AG08396 (cell line): ENCODE data around the gene OMP.
"Not testable (repeated sequence)": the region's sequence is repeated elsewhere in the genome, so short reads cannot be mapped to it uniquely, and the experiment has no call there.

Source experiments
- DNase-seq: peaks from one replicate; pipeline ENCODE4 v3.0.0; 2012; ENCODE audit warnings: low spot score, mixed read lengths

OMP gene, protein sequence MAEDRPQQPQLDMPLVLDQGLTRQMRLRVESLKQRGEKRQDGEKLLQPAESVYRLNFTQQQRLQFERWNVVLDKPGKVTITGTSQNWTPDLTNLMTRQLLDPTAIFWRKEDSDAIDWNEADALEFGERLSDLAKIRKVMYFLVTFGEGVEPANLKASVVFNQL

DNA sequence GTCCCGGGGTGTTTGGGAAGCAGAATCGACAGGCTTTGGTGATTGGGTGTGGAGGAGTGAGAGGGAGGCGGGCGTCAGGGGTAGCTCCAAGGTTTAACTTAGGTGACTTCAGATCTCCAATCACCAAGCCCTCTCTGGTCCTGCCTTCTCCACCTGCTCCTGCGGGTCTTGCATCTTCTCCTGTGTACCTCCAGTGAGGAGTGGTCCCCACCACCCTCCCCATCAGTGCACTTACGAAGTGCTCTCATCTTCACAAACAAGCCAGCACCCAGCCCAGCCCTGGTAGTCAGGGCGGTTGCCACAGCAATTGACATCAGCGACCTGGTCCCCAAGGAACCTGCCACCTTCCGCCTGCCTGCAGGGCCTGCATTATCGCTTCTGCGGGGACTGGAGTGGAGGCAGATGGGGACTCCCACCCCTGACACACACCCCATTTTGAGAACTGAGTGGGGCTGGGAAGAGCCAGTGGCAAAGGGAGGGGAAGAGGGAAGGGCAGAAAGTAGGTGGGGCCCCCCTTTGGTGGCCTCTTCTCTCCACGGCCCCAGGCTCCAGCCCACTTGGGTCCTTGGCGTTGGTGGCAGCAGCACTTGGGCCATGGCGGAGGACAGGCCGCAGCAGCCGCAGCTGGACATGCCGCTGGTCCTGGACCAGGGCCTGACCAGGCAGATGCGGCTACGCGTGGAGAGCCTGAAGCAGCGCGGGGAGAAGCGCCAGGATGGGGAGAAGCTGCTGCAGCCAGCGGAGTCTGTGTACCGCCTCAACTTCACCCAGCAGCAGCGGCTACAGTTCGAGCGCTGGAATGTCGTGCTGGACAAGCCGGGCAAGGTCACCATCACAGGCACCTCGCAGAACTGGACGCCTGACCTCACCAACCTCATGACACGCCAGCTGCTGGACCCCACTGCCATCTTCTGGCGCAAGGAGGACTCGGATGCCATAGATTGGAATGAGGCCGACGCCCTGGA, at the start of gene OMP:
Gene OMP, plus strand, starts transcription at position 595 of the 965 bp plus-strand sequence. Its CDS starts 0 bp downstream, at position 595.
- DNase-seq: no peak

DNA sequence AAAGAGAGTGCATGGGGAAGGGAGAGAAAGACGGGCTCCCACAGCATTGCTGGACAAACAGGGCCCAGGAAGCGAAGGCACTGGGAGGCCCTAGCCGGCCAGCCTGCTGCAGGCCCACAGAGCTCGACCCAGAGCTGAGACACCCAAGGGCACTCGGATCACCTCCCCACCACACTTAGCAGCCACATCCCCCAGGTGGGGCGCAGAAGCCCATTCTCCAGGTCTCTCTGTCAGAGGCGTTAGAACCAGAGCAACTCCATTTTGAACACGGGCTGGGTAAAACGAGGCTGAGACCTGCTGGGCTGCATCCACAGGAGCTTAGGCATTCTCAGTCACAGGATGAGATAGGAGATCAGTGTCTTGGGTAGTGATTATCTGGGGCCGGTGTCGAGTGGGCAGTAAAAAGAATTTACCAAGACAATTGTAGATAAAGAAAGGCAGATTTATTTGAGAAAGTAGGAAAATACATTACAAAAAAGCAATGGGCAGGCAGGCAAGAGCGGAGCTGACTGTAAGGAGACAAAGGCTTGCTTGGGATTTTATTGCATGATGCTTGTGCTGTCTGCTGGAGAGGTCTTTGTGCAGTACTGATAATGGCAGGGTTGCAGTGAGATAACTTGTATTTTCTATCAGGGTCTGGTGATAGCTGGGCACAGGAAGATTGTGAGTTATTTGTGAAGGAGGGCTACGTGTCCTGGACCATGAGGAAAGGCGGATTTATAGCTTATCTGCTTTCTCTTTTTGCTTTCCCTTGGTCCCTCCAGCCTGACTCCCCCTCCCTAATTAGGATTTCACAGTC, 49.2 kb upstream of the OMP start:
- no peak for DNase-seq

DNA sequence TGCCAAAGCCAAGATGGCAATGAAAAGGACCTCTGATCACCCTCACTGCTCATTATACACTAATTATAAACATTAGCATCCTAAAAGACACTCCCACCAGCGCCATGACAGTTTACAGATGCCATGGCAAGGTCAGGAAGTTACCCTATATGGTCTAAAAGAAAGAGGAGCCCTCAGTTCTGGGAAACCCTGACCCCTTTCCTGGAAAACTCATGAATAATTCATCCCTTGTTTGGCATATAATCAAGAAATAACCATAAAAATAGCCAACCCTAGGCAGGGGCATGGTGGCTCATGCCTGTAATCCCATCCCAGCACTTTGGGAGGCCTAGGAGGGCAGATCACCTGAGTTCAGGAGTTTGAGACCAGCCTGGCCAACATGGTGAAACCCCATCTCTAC, 48.6 kb upstream of the OMP start:
- DNase-seq: no peak

DNA sequence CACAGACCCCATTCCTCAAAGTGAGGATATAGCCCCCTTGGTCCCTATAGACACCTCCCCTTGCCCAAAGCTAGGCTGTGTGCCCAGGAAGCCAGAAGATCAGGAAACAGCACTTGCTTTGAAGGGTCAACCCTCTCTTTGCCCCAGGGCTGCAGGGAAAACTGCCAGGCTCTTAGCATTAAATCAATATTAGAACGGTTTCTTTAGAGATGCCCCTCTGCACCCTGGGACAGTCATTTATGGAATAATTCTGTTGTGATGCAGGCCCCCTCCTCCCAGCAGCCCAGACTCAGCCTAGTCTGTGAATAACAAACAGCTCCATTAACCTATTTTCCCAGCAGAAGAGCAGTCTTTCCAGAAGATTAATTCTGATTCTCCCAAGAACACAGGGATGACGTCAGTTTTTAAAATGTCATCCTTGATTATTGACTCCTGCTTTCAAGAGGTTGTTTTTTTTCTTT, 47.5 kb upstream of the OMP start:
- no peak for DNase-seq

DNA sequence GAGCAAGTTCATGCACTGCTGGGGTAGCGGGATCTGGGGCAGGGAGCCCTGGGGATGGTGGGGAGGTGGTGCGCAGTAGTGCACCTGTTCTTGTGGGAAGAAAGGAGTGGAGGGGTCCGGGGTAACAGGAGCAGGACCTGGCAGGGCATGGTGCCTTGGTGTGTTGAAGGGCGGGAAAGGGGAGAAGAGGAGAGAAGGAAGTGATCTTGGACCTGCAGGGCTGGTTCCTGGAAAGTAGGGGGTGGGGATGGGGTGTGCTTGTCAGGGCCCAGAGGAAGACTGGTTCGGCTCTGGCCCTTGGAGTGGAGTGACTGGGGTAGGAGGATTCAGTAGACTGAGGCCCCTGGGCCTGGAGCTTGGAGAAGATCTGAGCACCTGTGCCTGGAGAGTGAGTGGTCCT, 46.7 kb upstream of the OMP start:
- DNase-seq: no peak

DNA sequence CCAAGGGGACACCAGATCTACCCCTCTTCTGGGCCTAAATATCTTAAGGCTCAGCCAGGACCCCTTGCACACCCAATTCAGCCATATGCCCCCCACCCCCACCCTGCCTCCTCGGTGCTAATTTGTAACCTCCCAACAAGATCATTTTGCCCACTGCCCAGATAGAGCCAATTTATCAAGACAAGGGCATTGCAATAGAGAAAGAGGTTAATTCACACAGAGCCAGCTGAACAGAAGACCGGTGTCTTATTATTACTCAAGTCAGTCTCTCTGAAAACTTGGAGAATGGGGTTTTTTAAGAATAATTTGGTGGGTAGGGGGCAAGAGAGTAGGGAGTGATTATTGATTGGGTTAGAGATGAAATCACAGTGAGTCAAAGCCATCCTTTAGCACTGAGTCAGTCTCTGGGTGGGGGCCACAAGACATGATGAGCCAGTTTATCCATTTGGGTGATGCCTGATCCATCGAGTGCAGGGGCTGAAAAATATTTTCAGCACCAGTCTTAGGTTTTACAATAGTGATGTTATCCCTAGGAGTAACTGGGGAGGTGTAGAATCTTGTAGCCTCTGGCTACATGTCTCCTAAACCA, 45.7 kb upstream of the OMP start:
- DNase-seq: no peak

DNA sequence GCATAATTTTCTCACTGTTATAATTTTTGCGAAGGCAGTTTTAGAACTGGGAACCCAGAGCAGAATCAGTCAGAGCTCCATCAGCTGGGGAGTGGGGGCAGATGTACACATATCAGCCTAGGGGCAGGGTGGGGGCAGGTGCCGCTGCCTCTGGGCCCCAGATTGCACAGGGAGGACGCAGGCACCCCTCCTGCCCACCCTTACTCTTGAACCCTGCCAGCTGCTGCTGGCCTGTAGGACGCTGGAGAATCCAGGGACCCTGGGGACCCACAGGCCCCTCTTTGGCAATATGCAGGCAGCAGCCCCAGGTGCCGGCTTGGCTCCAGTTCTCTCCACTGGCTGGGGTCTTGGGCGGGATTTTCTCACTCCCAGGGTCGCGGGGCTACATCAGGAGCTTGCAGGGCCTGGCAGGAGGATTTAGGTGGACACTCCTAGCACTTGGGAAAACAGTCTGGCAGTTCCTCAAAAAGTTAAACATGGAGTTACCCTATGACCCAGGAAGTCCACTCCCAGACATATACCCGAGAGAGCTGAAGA, 44.6 kb upstream of the OMP start:
- no peak for DNase-seq

DNA sequence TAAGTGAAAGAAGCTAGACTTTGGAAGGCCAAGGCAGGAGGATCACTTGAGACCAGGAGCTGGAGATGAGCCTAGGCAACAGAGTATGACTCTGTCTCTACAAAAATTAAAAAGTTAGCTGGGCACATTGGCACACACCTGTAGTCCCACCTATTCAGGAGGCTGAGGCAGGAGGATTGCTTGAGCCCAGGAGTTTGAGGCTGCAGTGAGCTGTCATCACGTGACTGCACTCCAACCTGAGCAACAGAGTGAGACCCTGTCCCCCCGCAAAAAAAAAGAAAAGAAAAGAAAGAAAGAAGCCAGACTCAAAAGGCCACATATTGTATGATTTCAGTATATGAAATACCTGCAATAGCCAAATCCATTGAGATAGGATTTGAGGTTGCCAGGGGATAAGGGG, 43.7 kb upstream of the OMP start:
- DNase-seq: no peak

DNA sequence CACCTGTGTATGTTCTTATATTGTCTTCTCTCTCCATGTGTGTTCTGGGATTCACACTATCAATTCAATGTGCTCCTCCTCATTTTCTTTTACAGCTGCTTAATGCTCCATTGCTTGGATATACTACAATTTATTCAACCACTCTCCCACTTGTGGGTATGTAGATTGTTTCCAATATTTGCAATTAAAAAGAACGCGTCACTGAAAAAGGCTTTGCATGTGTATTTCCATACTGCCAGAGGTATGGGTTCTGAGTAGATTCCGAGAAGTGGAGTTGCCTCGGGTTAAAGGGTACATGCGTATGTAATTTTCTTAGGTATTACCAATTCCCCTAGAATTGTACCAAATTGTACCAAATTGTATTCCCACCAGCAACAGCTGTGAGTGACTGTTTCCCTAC, 42.8 kb upstream of the OMP start:
- no peak for DNase-seq

DNA sequence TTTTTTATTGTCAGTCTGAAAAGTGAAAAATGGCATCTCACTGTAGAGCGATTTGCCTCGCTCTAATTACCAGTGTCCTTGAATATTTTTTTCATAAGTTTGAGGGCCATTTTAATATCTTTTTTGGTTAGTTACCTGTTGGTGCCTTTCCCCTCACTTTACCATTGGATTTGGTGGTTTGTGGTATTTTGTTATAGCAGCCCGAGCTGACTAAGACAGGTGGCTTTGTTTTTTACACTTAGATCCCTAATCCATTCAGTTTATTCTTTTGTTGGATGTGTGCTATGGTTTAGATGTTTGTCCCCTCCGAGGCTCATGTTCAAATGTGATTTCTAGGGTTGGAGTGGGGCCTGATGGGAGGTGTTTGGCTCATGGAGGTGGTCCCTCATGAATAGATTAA, 42.4 kb upstream of the OMP start:
- DNase-seq: no peak

DNA sequence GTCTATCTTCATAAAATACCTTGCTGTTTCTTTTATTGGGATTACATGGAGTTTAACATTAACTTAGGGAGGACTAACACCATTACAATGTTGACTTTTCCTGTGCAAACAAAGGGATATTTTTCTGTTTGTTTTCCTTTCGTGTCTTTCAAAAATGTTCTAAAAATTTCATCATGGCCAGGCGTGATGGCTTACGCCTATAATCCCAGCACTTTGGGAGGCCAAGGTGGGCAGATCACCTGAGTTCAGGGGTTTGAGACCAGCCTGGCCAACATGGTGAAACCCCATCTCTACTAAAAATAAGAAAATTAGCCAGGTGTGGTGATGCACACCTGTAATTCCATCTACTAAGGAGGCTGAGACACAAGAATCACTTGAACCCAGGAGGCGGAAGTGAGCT, 41.4 kb upstream of the OMP start:
- not testable (repeated sequence) for DNase-seq

DNA sequence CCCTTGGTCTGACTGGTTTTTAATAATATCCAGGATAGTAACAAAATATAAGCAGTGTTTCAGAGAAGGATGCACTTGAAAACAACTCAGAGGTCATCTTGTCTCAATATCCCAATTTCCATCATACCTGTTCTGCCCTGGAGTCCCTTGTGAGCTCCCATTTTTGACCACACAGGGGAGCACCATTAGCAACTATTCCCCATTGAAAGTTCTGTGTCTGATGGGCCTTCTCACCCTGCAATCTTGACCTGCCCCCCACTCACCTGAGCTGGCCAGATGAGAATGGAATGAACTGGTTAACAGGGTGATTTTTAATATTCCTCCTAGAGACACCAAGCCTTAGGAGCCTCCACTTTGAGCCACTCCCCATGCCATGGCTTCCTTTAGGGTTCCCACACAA, 39.7 kb upstream of the OMP start:
- no peak for DNase-seq

DNA sequence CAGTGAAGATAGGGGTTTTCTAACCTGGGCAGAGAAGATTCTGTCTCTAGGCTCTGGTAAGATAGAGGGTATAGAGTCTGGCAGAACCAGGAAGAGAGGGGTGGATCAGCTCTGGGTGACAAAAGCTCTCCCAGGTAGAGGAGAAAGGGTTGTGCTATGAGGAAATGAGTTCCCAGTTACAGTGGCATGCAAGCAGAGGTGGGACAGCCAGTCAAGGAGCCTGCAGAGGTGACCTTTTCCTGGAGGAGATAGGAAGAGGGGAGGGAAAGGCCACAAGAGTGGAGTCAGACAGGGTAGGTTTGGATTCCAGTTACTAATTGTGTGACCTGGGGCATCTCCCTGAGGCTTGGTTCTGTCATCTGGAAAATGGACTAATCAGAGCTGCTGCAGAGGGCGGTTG, 39.2 kb upstream of the OMP start:
- no peak for DNase-seq

DNA sequence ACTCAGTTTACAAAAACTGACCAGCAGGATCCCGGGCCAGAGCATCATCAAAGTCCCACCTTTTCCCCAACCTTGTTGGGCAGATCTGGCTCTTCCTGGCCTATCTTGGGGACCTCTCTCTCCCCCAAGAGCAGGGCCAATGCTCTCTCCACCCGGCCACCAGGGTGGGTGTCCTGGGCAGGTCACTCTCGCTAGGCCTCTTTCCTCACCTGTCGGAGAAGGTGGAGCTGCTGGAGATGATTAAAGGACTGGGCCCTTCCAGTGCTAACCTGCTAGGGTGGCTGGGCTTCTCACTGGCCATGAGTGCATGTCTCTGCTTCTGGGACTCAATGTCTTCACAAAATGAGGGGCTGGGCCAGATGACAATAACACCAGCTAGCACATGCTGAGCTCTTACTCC, 38.8 kb upstream of the OMP start:
- no peak for DNase-seq

DNA sequence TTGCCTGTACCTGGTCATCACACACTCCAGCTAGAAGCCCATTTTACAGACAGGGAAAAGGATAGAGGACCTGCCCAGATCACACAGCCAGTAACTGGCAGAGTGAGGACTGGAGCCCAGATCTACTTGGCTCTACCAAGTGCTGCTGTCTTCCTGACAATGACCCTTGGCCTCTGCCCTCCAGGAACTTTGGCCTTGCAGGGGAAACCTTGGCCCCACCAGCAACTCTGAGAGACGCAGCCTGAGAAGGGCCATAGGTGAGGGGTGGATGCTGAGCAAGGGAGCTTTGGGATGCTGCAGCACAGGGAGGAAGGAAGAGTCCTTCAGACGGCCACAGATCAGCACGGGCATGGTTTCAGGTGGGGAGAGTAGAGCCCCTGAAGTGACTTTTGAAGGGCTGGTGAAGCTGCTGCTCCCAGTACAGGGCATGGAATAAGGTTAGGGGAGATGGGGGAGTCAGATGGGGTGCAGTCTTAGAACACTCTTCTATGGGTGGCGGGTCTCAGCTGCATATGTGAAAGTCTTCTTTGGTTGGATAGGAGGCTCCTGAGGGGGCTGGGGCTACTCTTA, 37.9 kb upstream of the OMP start:
- DNase-seq: no peak

DNA sequence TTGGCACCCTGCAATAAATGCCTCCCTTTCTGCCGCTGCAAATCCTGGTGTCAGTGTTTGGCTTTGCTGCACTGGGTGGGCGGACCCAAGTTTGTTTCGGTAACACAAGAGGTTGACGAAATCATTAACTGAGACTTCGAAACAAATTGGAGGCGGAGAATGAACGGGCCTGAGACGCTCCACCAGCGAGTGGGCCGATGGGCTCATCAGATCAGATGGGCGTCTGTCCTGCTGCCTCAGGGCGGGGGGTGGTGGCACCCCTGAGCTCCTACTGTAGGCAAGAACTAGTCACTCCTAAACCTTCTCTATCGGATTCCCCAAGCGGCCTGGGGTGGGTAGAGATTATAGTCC, 36.8 kb upstream of the OMP start:
- DNase-seq: peak; percentile 68

DNA sequence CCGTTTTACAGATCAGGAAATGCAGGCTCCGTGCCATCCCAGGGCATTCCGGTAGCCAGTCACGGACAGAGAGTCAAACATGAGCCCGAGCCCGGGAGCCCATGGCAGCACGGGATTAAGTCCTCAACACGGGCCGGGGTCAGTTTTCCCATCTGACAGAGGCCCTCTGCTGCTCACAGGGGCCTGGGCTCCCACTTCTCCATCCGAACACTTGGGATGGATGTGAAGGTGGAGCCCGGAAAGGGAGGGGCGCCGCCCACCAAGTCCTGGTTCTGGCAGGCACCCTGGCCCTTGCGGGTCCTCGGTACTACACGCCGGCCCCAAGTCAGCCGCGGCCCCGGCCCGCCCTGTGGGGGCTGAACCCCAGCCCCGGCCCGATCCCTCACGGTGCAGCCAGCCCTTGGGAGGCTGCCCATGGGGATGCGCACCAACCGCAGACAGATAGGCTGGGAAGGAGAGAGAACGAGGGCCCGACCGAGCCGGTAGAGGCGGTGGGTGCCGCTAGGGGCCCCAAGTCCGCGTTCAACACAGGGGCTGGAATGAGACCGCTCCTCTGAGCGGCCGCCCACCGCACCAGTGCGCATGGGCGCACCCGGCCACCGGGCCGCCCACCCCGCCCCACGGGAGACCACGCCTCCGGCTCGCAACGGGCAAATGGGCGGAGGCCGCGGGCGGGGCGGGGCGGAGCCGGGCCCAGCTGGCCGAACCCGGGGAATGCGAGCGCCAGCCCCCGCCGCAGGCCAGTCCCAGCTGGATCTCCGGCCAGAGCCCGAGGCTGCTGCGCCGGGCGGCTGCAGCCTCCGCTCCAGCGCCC, 36.2 kb upstream of the OMP start, which contains the start of gene CAPN5:
Gene CAPN5, plus strand, starts transcription at position 743 of the 814 bp plus-strand sequence. CDS start 17,916 bp downstream, outside the sequence.
- DNase-seq: peak; percentile 99

DNA sequence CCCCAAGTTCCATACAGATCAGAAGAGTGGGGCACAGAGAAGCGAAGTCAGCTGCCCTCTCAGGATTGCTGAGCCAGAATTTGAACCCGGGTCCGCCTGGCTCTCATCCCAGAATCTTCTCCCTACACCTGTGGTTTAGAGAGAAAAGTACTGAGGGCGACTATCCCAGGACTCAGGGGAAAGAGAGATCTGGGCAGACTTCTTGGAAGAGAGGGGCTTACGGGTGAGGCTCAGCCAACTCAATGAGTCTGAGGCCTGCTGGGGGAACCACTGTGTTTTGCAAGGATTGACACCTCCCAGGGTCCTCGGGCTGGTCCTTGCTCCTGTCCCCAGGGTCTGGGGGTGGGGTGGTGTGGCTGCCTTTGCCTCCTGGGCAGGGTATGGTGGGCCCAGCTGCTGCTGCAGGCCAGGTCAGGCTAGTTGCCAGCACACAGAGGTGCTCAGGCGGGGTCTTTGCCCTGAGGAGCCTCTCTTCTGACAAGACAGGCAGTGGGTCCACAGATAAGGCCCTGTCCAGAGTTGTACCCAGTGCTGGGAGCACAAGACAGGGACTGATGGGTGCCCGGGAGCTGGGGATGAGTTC, 34.7 kb upstream of the OMP start:
- DNase-seq: no peak

DNA sequence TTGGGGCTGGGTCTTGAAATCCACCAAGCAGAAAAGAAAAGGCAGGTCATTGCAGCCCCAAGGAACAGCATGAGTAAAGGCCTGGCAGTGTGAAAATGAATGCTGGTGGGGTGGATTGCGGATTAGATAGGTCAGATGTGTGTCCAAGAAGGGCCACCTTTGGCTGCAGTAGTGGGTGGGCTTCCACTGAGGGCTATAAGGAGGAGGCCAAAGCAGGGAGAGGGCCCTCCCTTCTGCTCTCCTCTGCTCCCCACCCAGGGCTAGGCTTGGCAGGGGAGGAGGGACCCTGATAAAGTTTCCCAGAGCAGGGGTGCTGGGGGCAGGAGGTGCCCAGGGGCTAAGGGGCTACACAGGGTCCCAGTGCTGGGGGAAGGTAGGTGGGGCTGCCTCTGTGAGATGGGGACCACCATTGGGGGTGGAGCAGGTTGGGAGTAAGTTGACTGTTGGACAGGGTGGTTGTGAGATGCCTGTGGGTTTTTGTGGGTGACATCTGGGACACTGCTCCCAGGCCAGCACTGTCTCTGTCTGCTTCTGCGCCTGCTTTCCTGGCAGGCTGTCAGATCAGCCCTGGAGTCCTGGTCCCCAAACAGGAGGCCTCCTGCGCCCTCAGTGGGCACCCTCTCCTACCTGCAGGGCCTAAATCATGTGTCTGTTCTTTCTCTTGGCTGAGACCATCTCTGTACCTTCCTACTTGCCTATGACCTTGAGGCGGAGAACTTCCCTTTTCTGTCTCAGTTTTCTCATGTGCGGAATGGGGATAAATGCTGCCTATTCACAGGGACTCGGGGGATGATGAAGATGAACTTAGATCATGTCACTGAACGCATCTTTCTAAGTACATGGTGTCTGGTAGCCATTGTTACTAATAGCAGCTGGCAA, 33.9 kb upstream of the OMP start:
- DNase-seq: no peak
